ENCODE data around the gene MYO1C. TPM values are rescaled to one million over a fixed set of nuclear protein-coding genes. Genes with fewer than 3 reads are reported as not detected.

The MYO1C gene
- total and polyA plus RNA-seq, 9 of the 15 experiments (the other 6 are each of a cell fraction or from before 2014, with no cell fraction given): 0.46 to 32.5 (median 11.6) TPM

DNA sequence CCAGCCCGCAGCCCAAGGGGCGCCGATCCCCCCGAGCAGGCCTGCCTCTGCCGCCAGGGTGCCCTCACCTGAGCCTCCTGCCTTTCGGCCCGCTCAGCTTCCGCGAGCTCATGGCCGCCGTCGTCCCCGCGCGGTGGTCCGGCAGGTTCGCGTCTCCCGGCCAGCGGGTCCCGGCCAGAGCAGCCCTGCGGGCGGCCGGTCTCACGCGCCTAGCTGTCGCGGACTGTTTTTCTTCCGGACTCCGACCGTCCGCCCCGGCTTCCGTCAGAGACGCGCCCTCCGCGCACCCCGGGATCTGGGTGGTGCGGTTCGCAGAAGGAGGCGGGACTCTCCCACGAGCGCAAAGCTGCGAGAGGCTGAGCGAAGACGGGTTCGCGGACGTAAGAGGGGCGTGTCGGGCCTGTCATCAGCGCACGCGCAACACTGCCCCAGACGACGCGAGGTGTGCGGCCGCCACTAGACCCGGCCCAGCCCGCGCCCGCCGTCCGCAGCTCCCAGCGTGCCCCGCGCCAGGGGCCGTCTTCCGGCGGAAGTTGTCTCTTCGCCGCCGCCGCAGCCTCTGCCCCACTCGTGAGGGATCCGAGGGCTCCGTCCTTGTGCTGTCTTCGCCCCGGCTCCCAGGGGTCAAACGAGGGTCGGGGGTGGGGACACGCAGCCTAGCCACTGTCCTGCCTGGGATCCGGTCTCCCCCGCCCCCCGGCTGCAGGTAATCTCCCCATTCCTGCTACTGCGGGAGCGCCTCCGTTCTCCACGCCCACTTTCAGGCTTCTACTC is 24.1 kb upstream of the MYO1C start, which contains the start of gene INPP5K (continued):
- TF ChIP-seq MYBL2 (IDR thresholded peaks at IDR 0.05; ENCODE audit: low read depth) (no peak), MYBL2 (CRISPR knock-in tag; IDR thresholded peaks at IDR 0.05; ENCODE audit: borderline replicate concordance) (no peak), ZSCAN32 (CRISPR knock-in tag; IDR thresholded peaks at IDR 0.05) (no peak), CTBP1 (IDR thresholded peaks at IDR 0.05; ENCODE audit: borderline replicate concordance) (peak; percentile 89), RBM17 (IDR thresholded peaks at IDR 0.05; ENCODE audit: borderline replicate concordance, low read depth, low read length) (no peak), ZBTB8A (IDR thresholded peaks at IDR 0.05; ENCODE audit: partially characterized antibody) (no peak), ZNF232 (CRISPR knock-in tag; IDR thresholded peaks at IDR 0.05) (no peak), TBP (optimal IDR thresholded peaks at IDR 0.05; ENCODE audit: low read depth, low read length) (no peak), PHF20 (IDR thresholded peaks at IDR 0.05; ENCODE audit: partially characterized antibody) (peak; percentile 80), NEUROD1 (IDR thresholded peaks at IDR 0.05; ENCODE audit: borderline replicate concordance, low read depth, low read length, partially characterized antibody) (no peak), TEAD2 (tag; IDR thresholded peaks at IDR 0.05) (no peak), FOXK2 (conservative IDR thresholded peaks at IDR 0.05 in 1 of 2, IDR thresholded peaks at IDR 0.05 in 1 of 2; ENCODE audit: low read depth in 2 of 2) (peak; percentile 67 to 75; a peak in 3 of 4 replicates), CREB1 (IDR thresholded peaks at IDR 0.05) (peak; percentile 90), CREB1 (CRISPR knock-in tag; IDR thresholded peaks at IDR 0.05) (peak; percentile 91), CAMTA2 (CRISPR knock-in tag; conservative IDR thresholded peaks at IDR 0.05) (no peak), ZFX (CRISPR knock-in tag; IDR thresholded peaks at IDR 0.05) (peak; percentile 69)
- TF ChIP-seq, protein P1, sequence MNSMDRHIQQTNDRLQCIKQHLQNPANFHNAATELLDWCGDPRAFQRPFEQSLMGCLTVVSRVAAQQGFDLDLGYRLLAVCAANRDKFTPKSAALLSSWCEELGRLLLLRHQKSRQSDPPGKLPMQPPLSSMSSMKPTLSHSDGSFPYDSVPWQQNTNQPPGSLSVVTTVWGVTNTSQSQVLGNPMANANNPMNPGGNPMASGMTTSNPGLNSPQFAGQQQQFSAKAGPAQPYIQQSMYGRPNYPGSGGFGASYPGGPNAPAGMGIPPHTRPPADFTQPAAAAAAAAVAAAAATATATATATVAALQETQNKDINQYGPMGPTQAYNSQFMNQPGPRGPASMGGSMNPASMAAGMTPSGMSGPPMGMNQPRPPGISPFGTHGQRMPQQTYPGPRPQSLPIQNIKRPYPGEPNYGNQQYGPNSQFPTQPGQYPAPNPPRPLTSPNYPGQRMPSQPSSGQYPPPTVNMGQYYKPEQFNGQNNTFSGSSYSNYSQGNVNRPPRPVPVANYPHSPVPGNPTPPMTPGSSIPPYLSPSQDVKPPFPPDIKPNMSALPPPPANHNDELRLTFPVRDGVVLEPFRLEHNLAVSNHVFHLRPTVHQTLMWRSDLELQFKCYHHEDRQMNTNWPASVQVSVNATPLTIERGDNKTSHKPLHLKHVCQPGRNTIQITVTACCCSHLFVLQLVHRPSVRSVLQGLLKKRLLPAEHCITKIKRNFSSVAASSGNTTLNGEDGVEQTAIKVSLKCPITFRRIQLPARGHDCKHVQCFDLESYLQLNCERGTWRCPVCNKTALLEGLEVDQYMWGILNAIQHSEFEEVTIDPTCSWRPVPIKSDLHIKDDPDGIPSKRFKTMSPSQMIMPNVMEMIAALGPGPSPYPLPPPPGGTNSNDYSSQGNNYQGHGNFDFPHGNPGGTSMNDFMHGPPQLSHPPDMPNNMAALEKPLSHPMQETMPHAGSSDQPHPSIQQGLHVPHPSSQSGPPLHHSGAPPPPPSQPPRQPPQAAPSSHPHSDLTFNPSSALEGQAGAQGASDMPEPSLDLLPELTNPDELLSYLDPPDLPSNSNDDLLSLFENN (IDR thresholded peaks at IDR 0.05; ENCODE audit: low read depth in 2 of 2, low read length in 2 of 2): no peak
- TF ChIP-seq, protein P2, sequence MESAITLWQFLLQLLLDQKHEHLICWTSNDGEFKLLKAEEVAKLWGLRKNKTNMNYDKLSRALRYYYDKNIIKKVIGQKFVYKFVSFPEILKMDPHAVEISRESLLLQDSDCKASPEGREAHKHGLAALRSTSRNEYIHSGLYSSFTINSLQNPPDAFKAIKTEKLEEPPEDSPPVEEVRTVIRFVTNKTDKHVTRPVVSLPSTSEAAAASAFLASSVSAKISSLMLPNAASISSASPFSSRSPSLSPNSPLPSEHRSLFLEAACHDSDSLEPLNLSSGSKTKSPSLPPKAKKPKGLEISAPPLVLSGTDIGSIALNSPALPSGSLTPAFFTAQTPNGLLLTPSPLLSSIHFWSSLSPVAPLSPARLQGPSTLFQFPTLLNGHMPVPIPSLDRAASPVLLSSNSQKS (CRISPR knock-in tag; IDR thresholded peaks at IDR 0.05): no peak
- TF ChIP-seq, protein P3, sequence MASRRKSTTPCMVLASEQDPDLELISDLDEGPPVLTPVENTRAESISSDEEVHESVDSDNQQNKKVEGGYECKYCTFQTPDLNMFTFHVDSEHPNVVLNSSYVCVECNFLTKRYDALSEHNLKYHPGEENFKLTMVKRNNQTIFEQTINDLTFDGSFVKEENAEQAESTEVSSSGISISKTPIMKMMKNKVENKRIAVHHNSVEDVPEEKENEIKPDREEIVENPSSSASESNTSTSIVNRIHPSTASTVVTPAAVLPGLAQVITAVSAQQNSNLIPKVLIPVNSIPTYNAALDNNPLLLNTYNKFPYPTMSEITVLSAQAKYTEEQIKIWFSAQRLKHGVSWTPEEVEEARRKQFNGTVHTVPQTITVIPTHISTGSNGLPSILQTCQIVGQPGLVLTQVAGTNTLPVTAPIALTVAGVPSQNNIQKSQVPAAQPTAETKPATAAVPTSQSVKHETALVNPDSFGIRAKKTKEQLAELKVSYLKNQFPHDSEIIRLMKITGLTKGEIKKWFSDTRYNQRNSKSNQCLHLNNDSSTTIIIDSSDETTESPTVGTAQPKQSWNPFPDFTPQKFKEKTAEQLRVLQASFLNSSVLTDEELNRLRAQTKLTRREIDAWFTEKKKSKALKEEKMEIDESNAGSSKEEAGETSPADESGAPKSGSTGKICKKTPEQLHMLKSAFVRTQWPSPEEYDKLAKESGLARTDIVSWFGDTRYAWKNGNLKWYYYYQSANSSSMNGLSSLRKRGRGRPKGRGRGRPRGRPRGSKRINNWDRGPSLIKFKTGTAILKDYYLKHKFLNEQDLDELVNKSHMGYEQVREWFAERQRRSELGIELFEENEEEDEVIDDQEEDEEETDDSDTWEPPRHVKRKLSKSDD (conservative IDR thresholded peaks at IDR 0.05; ENCODE audit: low read length): no peak
- TF ChIP-seq, protein P4, sequence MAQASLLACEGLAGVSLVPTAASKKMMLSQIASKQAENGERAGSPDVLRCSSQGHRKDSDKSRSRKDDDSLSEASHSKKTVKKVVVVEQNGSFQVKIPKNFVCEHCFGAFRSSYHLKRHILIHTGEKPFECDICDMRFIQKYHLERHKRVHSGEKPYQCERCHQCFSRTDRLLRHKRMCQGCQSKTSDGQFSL (CRISPR knock-in tag; IDR thresholded peaks at IDR 0.05): no peak
- TF ChIP-seq, protein P4 (tag; IDR thresholded peaks at IDR 0.05): no peak
